ENCODE measurements around the gene KLF12.

DNA sequence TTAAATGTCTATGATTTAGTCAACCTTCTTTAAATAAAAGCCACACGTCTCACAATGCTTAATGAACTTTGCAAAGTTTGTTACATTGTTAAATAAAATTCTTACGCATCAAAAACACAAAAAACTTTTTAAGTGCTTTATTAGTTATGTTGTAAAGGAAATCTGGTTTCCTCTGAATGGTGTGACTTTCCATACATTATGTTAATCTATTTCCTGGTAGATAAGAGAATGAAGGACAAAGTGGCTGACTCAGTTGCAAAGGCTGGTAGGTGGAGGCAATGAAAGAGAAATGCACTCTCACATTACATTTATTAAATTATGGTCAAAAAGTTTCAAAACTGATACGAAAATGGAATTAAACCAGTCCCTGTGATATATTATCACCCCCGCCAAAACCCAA is 15.9 kb downstream of the KLF12 start:
- TF ChIP-seq, protein P1, sequence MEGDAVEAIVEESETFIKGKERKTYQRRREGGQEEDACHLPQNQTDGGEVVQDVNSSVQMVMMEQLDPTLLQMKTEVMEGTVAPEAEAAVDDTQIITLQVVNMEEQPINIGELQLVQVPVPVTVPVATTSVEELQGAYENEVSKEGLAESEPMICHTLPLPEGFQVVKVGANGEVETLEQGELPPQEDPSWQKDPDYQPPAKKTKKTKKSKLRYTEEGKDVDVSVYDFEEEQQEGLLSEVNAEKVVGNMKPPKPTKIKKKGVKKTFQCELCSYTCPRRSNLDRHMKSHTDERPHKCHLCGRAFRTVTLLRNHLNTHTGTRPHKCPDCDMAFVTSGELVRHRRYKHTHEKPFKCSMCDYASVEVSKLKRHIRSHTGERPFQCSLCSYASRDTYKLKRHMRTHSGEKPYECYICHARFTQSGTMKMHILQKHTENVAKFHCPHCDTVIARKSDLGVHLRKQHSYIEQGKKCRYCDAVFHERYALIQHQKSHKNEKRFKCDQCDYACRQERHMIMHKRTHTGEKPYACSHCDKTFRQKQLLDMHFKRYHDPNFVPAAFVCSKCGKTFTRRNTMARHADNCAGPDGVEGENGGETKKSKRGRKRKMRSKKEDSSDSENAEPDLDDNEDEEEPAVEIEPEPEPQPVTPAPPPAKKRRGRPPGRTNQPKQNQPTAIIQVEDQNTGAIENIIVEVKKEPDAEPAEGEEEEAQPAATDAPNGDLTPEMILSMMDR (conservative IDR thresholded peaks at IDR 0.05; ENCODE audit: low read length): no peak
- TF ChIP-seq EZH2phosphoT487 (IDR thresholded peaks at IDR 0.05; ENCODE audit: borderline replicate concordance): no peak
